Testis (tissue), 2 donors: ENCODE measurements around the gene EXOSC7.

Experiments
- POLR2A ChIP-seq: fragments of 450-650 bp; IDR thresholded peaks from one replicate; pipeline ENCODE4 v1.6.1; 2017; ENCODE audit warnings: antibody characterized with exemption, mild to moderate bottlenecking, moderate library complexity
- TF ChIP-seq, protein P1 (sequence below), 3 experiments: fragments of 450-650 bp in 2 of 3; fragments of 200-600 bp in 1 of 3; sonication (generic) in 1 of 3; IDR thresholded peaks; one replicate each; pipeline ENCODE4 v1.5.1; 2016 to 2019; ENCODE audit warnings: antibody characterized with exemption in 3 of 3, mild to moderate bottlenecking in 2 of 3, moderate library complexity in 1 of 3

DNA sequence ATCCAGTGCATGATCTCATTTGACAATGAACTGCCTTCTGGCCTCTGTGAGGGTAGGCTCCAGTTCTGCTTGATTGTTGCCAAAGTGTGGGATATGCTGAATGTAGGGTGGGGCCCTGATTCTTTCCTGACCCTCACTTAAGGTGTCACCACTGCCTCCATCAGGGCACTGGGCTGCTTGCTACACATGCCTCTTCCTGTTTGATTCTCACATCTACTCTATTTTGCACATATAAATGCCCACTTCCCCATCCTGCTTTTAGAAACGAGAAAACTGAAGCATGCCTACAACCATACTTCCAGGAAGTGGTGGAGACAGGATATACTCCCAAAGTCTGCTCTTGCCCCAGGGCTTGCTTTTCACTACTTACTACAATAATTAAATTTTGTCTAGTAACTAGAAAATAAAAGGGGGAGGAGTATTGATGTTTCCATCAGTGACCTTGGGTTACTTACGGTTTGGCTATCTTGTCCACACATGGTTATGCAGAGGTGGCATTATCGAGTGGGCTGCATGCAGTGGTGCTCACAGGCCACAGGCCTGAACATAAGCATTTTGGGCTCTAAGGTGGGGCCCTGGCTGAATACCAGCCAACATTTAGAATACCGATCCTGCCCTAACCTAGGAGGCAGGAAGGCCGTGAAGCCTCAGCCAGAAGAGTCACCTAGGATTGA is 6.8 kb upstream of the EXOSC7 start:
- TF ChIP-seq, protein P1, sequence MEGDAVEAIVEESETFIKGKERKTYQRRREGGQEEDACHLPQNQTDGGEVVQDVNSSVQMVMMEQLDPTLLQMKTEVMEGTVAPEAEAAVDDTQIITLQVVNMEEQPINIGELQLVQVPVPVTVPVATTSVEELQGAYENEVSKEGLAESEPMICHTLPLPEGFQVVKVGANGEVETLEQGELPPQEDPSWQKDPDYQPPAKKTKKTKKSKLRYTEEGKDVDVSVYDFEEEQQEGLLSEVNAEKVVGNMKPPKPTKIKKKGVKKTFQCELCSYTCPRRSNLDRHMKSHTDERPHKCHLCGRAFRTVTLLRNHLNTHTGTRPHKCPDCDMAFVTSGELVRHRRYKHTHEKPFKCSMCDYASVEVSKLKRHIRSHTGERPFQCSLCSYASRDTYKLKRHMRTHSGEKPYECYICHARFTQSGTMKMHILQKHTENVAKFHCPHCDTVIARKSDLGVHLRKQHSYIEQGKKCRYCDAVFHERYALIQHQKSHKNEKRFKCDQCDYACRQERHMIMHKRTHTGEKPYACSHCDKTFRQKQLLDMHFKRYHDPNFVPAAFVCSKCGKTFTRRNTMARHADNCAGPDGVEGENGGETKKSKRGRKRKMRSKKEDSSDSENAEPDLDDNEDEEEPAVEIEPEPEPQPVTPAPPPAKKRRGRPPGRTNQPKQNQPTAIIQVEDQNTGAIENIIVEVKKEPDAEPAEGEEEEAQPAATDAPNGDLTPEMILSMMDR (IDR thresholded peaks at IDR 0.05), result no peak
- no peak for TF ChIP-seq POLR2A
